ENCODE results near the gene SMOC2.
"Not testable (repeated sequence)": the region's sequence is repeated elsewhere in the genome, so short reads cannot be mapped to it uniquely, and the experiment has no call there.

The SMOC2 gene

DNA sequence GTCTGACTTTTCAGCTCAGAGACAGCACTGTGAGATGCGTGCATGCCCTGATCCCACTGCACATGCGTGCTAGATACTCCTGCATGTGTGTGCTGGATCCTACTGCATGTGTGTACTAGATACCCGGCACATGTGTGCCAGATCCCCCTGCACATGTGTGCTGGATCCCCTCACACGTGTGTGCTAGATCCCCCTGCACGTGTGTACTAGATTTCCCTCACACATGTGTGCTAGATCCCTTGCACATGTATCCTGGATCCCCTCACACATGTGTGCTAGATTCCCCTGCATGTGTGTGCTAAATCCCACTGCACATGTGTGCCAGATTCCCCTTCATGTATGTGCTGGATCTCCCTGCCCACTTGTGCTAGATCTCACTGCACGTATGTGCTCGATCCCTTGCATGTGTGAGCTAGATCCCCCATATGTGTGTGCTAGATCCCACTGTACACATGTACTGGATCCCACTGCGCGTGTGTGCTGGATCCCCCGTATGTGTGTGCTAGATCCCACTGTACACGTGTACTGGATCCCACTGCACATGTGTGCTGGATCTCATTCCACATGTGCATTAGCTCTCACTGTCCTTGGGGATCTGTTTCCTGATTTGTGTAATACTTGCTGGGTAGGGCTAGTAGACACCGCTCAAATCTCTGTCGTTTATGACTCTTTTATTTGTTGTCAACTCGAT, 214.6 kb downstream of the SMOC2 start:
- DNase-seq (ENCODE audit: low spot score): no peak

DNA sequence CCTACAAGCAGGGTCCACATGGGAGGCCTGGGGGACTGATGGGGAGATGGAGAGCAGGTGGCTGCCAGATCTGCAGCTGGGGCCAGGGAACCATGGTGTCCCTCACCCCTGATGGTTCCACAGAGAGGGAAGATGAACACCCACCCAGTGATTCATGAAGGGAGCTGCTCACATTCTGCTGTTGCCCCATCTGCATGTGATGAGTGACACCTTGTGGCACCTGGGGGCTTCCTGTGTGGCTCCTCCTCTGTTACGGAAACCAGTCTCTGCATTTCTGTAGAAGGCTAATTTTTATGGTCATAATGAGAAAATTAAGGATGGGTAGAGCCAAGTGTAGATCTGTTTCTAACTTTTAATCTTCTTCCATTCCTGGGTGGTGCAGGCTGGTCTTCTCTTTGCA, 217.1 kb downstream of the SMOC2 start:
- DNase-seq (ENCODE audit: low spot score): no peak

DNA sequence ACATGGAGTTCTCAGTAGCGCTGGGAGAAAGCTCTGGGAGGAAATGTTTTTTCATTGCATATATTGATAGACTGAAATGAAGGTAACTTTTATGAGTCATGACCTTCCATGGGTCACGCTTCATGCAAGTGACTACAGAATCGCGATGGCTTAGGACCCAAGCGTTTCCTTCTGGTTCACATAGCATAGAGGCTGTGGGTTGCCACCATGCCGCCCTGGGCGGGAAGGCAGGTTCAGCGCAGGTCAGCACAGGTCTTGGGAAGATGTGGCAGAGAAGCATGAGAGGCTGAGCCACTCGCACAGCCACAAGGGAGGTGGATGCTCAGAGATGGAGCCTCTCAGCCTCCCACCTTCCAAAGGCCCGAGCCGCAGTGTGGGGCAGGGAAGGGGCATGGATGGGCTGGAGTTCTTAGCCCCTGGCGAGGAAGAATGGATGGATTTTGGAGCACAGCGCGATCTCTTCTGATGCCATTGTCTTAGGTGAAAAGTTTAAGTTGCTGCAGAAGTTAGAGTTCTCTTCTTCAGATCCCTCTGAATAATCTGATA, 219.5 kb downstream of the SMOC2 start:
- DNase-seq (ENCODE audit: low spot score): no peak

DNA sequence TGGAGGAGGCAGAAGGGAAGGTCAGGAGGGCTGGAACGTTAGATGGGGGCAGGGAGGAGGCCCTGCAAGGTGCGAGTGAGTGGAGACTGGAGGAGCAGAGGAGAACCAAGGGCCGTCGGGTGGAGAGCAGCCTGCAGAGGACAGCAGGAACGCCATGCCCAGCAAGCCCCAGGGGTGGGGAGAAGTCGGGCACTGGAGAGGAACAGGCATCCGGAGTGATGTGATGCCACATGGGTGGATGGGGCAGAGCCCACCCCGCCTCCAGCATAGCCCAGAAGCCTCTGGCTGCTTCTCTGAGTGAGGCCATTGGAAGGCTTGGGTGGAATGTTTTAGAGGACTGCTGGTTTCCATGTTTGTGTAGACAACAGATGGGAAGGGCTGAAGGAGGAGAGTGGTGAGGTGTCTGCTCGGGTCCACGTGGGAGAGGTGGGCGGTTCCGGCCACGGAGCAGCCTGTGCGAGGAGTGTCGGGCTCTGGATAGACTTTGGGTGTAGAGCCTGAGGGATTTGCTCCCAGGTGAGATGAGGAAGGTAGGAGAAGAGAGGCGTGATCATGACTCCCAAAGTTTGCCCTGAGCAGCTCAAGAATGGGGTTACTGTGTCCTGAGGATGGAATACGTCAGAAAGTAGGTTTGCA, 221.4 kb downstream of the SMOC2 start:
- DNase-seq (ENCODE audit: low spot score): no peak

DNA sequence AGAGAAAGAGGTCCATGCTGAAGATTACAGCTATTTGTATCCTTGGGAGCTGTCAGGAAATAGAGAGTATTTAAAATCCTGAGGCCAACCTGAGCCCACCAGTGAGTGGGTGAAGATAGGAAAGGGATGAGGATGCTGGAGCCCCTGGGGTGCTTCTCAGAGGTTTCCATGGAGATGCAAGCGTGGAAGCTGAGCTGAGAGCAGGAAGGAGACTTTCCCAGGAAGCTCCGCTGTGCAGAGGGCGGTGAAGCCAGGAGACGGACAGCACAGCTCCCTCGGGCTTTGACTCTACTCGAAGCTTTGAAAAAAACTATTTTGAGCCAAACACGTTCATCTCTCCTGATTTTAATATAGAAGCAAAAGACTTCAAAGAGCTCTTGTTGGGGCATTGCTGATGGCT, 222.1 kb downstream of the SMOC2 start:
- DNase-seq (ENCODE audit: low spot score): no peak

DNA sequence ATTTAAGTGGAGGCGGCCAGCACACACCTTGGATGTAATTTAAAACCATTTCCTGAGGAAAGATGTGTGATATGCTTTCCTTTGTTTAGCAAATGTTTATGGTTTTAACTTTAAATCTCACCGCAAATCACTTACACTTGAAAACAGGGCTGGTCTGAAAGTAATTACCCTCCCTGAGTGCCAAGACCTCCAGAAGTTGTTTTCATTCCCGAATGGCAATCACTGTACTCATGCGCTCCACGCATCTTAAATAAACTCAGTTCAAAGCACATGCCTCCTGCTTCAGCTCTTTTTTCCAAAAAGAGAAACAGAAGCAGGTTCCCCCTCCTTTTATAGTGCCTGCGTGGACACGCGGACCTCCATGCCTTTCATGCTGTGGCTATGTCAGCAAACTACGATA, 224.0 kb downstream of the SMOC2 start:
- DNase-seq (ENCODE audit: low spot score): no peak

DNA sequence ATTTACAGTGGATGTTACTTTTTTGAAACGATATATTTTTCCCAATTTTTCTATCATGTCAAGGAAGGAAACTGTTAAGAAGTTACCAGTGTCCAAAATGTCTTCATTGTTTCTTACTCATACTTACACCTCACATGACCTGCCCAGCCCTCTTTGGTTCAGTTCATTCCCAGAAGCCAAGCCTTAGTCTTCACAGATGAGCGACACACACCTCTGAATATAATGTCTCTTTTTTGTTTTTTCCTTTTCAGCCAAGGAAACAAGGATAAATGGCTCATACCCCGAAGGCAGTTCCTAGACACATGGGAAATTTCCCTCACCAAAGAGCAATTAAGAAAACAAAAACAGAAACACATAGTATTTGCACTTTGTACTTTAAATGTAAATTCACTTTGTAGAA, 225.2 kb downstream of the SMOC2 start:
- no peak for DNase-seq (ENCODE audit: low spot score)

DNA sequence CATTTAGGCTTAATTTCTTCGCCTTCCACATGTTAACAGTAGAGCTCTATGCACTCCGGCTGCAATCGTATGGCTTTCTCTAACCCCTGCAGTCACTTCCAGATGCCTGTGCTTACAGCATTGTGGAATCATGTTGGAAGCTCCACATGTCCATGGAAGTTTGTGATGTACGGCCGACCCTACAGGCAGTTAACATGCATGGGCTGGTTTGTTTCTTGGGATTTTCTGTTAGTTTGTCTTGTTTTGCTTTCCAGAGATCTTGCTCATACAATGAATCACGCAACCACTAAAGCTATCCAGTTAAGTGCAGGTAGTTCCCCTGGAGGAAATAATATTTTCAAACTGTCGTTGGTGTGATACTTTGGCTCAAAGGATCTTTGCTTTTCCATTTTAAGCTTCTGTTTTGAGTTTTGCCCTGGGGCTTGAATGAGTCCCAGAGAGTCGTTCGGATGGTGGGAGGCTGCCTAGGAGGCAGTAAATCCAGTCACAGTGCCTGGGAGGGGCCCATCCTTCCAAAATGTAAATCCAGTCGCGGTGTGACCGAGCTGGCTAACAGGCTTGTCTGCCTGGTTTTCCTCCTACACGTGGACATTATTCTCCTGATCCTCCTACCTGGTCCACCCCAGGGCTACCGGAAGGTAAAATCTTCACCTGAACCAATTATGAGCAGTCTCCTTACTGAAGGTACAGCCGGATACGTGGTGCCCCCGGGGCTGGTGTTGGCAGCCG, 225.9 kb downstream of the SMOC2 start:
- no peak for DNase-seq (ENCODE audit: low spot score)

DNA sequence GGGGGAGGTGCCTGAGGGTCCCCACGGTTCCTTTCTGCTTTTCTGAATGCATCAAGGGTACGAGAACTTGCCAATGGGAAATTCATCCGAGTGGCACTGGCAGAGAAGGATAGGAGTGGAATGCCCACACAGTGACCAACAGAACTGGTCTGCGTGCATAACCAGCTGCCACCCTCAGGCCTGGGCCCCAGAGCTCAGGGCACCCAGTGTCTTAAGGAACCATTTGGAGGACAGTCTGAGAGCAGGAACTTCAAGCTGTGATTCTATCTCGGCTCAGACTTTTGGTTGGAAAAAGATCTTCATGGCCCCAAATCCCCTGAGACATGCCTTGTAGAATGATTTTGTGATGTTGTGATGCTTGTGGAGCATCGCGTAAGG, 226.4 kb downstream of the SMOC2 start:
- no peak for DNase-seq (ENCODE audit: low spot score)

DNA sequence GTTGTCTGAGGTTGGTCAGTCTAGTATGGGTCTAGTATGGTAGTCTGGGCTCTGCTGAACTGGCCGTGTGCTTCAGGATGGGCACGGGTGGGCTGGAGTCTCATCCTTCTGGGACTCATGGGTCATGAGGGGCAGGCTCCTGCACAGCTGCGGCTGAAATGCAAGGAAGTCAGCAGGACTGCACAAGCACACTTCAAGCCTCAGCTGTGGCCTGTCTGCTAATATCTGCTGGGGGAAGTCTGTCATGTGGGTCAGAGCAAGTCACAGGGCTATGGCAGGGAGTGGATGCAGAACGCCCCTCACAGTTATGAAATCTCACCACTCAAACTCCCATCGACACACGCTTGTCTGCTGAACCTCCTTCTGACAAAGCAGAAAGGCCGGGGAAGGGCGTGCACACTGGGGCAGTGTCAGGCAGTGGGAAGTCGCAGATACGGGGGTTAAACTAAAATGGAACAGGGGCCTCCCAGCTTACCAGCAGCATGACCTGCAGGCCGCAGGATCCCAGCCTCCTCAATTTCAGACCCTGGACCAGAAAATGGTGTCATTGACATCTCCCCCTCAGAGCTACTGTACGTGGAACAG, 229.5 kb downstream of the SMOC2 start:
- DNase-seq (ENCODE audit: low spot score): no peak

DNA sequence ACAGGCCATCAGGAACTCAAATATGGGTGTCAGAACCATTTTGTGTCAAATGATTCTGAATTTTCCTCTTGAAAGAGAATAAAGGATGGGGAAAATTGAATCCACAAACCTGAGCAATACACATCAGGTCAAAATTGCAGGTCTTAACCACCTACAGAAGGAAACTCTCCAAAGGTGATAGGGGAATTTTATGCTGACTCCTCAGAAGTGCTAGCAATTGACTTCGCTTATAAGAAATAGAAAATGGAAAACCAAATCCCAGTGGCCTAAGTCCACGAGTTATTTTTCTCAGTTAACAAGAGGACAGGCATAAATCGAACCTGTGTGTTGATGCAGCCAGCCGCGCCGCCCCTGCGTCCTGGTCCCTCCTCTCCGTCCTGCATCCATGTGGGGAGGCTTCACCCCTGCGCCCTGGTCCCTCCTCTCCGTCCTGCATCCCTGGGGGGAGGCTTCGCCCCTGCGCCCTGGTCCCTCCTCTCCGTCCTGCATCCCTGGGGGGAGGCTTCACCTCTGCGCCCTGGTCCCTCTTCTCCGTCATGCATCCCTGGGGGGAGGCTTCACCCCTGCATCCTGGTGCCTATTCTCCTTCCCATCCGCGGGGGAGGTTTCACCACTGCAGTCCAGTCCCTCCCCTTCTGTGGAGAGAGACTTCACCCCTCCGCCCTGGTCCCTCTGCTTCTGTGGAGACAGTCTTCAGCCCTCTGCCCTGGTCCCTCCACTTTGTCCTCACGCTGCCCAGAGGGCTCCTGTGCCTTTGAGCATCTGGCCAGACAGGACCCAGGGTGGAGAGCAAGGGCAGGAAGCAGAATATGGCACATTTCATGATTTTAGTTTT, 230.3 kb downstream of the SMOC2 start:
- no peak for DNase-seq (ENCODE audit: low spot score)

DNA sequence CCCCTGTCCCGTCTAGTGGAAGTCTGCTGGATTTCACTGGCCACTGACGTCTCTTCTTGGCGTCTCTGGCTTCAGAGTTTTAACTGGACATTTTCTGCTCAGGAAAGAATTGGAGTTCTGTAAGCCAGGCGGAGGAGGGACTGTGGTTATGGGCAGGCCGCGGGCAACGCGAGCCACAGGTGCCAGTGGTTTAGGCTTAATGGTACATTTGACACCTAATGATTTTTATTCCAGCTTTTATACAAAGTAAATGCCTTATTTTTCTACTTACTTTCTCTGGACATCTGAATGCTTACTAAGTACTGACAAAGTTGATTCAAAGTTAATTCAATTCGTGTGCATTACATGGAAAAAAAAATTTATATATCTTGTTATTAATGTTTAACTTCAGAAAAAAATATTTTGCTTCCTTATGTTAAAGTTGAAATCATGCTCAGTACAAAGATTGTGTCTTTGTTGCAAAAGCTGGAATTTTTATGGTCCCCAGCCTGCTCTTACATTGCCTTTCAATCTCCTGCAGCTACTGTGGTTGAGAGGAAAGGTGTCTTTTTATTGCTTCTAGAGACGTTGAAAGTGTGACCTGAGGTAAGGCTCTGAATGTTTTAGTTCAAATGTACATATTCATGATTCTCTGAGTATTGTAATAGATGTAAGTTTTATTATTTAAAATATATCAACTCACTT, 231.0 kb downstream of the SMOC2 start:
- no peak for DNase-seq (ENCODE audit: low spot score)

DNA sequence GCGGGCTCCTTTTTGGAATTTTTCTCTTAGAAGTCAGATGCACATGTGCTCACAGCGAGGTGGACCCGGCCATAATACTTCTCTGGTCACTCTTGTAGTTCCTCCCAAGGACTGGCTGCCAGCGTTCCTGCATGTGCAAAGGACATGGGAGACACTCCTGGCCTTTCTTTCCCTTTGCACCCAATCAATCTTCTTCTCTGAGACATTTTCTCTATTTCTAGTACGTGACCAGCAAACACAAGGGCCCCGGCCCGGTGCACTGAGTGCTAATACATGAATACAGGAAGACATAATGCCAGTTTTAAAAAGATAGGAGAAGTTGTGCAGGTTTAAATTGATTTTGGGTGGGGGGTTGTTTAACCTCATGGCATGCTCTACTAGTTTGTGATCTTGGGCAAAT, 233.6 kb downstream of the SMOC2 start:
- DNase-seq (ENCODE audit: low spot score): no peak

DNA sequence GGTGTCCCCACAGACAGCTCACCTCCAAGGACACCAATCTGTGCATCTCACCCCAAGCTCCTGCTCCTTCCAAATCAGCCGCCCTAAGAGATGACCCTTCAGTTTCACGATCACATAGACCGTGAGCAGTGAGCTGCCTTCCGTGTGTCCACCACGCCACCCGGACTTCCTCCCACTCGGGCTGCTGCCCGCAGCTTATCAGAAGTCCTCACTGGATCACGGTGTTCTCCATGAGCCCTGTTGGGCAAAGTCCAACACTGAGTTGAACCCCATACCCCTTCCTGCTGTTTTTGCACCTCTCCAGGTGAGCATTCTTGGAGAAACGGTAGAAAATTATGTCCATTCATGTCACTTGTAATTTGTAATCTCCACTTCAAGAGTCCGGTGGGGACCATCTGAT, 234.4 kb downstream of the SMOC2 start:
- DNase-seq (ENCODE audit: low spot score): no peak

DNA sequence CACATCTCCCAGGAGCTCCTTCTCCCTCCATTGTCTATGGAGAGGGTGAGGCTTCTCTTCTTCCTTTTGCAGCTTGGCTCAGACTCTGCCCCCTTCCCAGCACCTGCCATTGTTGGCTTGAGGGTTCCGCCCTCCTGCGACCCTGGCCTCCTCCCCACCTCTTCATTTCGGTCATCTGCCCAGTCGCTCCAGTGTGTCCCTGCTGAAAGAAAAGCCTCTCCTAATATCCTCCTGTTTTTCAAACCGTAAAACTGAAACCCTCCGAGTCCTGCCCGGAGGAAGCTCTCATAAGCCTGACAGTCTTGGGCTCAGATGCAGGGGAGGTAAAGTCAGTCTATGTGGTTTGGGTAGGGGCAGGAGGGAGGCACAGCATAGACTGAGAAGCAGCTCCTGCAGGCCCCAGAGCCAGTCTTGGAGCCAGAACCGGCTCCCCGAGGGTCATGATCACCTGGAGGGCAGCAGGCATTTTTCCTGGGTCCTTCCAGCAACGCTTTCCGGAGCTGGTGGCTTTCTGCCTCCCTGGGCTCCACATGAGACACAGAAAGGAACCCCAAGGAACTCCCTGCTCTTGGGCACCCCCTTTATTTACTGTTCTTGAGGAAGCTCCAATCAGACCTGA, 235.1 kb downstream of the SMOC2 start:
- DNase-seq (ENCODE audit: low spot score): no peak

DNA sequence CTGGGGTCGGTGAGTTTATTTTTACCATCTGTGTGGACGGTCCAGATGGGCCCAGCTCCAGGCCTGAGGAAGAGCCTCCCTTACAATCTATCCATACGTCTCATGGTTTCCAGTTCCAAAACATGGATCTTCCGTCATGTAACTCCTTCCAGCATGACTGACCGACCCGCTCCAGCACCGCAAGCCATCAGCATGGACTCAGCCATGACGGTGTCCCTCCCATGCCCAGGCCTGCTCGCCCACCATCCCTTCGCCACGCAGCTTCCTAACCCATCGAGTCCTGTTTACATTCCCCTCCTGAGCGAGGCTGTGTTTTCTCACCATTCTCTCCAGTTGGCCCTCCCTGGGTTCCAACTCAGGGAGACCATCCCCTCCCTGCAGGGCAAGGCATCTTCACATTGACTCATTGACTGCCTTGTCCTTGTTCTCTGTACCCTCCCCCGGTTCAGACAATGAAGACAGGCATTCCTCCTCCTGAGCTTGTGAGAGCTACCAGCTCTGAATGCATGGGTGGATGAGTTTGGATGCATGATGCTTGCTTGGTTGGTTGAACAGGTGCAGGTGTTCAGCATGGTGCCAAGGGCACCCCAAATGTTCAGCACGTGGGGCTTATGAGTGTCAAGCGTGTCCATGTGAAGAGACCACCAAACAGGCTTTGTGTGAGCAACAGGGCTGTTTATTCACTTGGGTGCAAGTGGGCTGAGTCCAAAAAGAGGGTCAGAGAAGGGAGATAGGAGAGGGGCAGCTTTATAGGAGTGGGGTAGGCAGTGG, 235.8 kb downstream of the SMOC2 start:
- DNase-seq (ENCODE audit: low spot score): no peak

DNA sequence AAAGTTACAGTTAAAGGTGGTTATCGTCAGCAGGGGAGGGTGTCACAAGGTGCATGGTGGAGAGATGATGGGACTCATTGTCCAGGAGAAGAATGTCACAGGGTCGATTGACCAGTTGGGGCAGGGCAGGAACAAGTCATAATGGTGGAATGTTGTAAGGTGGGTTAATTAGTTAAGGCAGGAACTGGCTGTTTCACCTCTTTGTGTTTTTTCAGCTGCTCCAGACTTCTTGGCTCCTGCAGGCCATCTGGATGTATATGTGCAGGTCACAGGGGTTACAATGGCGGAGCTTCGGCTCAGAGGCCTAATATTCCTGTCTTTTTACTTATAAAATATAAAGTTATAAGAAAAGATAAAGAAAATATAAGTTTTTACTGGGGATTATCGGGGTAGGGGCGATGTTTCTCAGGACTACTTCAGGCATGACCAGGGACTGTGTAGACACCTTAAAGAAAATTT, 236.4 kb downstream of the SMOC2 start:
- not testable (repeated sequence) for DNase-seq (ENCODE audit: low spot score)

DNA sequence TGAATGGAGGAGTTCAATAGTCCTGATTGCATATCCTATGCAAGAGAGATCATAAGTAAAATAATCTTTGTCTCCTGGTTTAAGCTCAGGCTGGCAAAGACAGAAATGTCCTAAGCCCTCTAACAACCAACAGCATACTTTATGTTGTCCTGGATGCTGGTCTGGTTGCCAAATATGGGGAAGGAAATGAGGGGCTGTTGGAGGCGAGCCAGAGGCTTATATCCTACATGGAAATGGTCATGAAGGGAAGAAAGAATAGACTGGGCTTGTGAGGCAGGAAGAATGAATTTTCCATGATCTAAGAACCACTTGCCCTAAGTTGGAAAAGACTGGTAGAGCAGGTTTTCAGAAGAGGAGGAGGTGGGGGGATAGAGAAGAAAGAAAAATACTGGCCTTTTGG, 237.1 kb downstream of the SMOC2 start:
- no peak for DNase-seq (ENCODE audit: low spot score)

DNA sequence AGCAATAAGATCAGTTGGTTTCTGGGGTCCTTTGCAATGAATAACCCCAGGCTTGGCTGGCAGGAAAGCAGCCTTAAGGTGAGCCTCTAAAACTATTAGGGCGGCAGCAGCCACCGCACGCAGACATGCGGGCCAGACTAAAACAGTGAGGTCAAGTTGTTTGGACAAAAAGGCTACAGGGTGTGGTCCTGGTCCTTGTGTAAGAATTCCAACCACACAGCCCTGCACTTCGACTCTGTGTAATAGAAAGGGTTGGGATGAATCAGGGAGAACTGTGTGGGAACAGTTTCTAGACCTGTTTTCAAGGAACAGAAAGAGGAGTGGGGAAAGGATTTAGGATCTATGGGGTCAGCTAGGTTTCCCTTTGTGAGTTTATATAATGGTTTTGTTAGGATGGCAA, 237.6 kb downstream of the SMOC2 start:
- no peak for DNase-seq (ENCODE audit: low spot score)

DNA sequence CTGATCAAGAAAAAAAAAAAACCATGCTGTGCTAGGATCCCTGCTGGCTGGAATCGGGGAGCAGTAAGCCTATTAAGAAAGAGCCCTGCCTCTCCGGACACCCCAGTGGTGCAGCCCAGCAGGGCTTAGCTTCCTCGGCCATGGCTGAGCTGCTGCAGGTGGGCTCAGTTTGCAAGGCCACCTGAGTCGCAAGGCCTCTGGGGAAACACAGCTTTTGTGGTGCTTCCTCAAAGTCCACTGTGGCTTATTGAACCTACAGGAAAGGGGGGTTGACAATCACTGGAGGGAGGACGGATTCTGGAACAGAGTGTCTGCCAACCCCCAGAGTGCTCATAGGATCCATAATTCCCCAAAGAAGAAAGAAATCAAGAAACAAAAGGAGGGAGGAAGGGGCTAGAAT, 240.8 kb downstream of the SMOC2 start:
- no peak for DNase-seq (ENCODE audit: low spot score)
